GM23248 (cell line): ENCODE results near the gene PDLIM5. TPM values are rescaled to one million over a fixed set of nuclear protein-coding genes. Genes with fewer than 3 reads are reported as not detected.

ENCODE experiments used
- DNase-seq: peaks from one replicate; pipeline ENCODE4 v3.0.0-alpha.2; 2015
- H2AFZ ChIP-seq: fragments of 200-600 bp; sonication (generic); 2 replicates; pipeline ENCODE4 v1.6.1; 2016; ENCODE audit warnings: antibody characterized with exemption
- H3F3A ChIP-seq: fragments of 200-600 bp; sonication (generic); 2 replicates; pipeline ENCODE4 v1.6.1; 2016; ENCODE audit warnings: mild to moderate bottlenecking, antibody characterized with exemption, mixed run types; ENCODE audit not compliant: insufficient read depth
- H3K27ac ChIP-seq: fragments of 200-600 bp; sonication (generic); 2 replicates; pipeline ENCODE4 v1.5.1; 2016; ENCODE audit warnings: mild to moderate bottlenecking
- H3K27me3 ChIP-seq: fragments of 200-600 bp; sonication (generic); replicated peaks from 2 replicates; pipeline ENCODE4 v1.6.1; 2016; ENCODE audit warnings: mild to moderate bottlenecking; ENCODE audit not compliant: insufficient read depth
- H3K36me3 ChIP-seq: fragments of 200-600 bp; sonication (generic); 2 replicates; pipeline ENCODE4 v1.6.1; 2016; ENCODE audit warnings: low read depth, mild to moderate bottlenecking
- H3K4me1 ChIP-seq: fragments of 200-600 bp; sonication (generic); 2 replicates; pipeline ENCODE4 v1.6.1; 2016; ENCODE audit warnings: mild to moderate bottlenecking; ENCODE audit not compliant: insufficient read depth
- H3K4me2 ChIP-seq: fragments of 200-600 bp; sonication (generic); one replicate; pipeline ENCODE4 v1.6.1; 2016; ENCODE audit warnings: mild to moderate bottlenecking; ENCODE audit not compliant: unreplicated experiment
- H3K4me3 ChIP-seq: fragments of 200-600 bp; sonication (generic); 2 replicates; pipeline ENCODE4 v1.5.1; 2016; ENCODE audit warnings: mild to moderate bottlenecking
- H3K79me2 ChIP-seq: fragments of 200-600 bp; sonication (generic); 2 replicates; pipeline ENCODE4 v1.6.1; 2016; ENCODE audit warnings: mild to moderate bottlenecking; ENCODE audit not compliant: insufficient read depth
- H3K9ac ChIP-seq: fragments of 200-600 bp; sonication (generic); 2 replicates; pipeline ENCODE4 v1.6.1; 2016; ENCODE audit warnings: mild to moderate bottlenecking
- H3K9me2 ChIP-seq: fragments of 200-600 bp; sonication (generic); 2 replicates; pipeline ENCODE4 v1.6.1; 2016; ENCODE audit warnings: mixed run types, mild to moderate bottlenecking, moderate library complexity; ENCODE audit not compliant: insufficient read depth
- H3K9me3 ChIP-seq: fragments of 200-600 bp; sonication (generic); one replicate; pipeline ENCODE4 v1.6.1; 2017; ENCODE audit warnings: low read depth
- H4K20me1 ChIP-seq: fragments of 200-600 bp; sonication (generic); 2 replicates; pipeline ENCODE4 v1.6.0; 2016; ENCODE audit not compliant: insufficient read depth
- EZH2 ChIP-seq: fragments of 200-600 bp; sonication (generic); IDR thresholded peaks from 2 replicates; pipeline ENCODE4 v1.6.1; 2018; ENCODE audit warnings: antibody characterized with exemption, mild to moderate bottlenecking; ENCODE audit not compliant: insufficient read depth, poor library complexity, severe bottlenecking
- EZH2phosphoT487 ChIP-seq: fragments of 200-600 bp; sonication (generic); IDR thresholded peaks from 2 replicates; pipeline ENCODE4 v1.6.1; 2018; ENCODE audit warnings: antibody characterized with exemption, moderate library complexity, mild to moderate bottlenecking, low read depth; ENCODE audit not compliant: insufficient read depth
- WGBS, 2 experiments: methylation state at CpG; one replicate each; pipeline ENCODE4 v1.1.6; 2015 to 2017; ENCODE audit warnings: low lambda C conversion rate in 2 of 2, low coverage in 1 of 2; ENCODE audit errors: missing lambda C conversion rate in 2 of 2; 5-methylcytosine and 5-hydroxymethylcytosine counted together
- in situ Hi-C: fragments of 300-500 bp; cut with MboI; formaldehyde crosslinking; loops from 2 replicates; pipeline ENCODE4 v1.15.0; 2020
- polyA plus RNA-seq: library from polyadenylated mRNA; unstranded; fragments of >200 nt; fragmentation: Nextera tagmentation; extraction: Ambion mirVana; gene quantifications from 2 replicates; pipeline ENCODE4 v1.2.1, GENCODE V29; 2016
- total RNA-seq: library from RNA; depleted of rRNA; stranded (reverse); fragments of >200 nt; shearing (Covaris generic); gene quantifications from 2 replicates; pipeline ENCODE4 v1.2.3, GENCODE V29; 2014

The PDLIM5 gene
- total and polyA plus RNA-seq, 2 experiments from 2014 or later: 115 to 149 TPM

GRCh38 chr4:94447754-94448411 is 3.9 kb upstream of the PDLIM5 start:
- 66 to 73% methylated on average over 3 of the region's 3 CpGs for WGBS, 2 experiments
- Histone ChIP-seq H3K36me3 (no peaks in the 10 kb centered on the region), H3K9me3 (no peaks in the 10 kb centered on the region), H3K4me2 (no peak overlapping the region), H3K4me3 (no peak overlapping the region), H3K9me2 (0 out of 2 replicates have a peak, but pooled peaks cover 7% of the 10 kb centered on the region), H3K4me1 (peaks cover 43% of the 10 kb centered on the region), H3K9ac (no peak overlapping the region), H3F3A (peaks cover 26% of the 10 kb centered on the region), H3K27ac (peak overlapping the region; percentile 75), H2AFZ (peak overlapping the region; percentile 75; the same call in 1 of the 2 replicates), H4K20me1 (no peaks in the 10 kb centered on the region), H3K79me2 (peaks cover 17% of the 10 kb centered on the region), H3K27me3 (no peaks in the 10 kb centered on the region)
- in situ Hi-C loops: no loop called here
- peak; percentile 42 for DNase-seq
- TF ChIP-seq EZH2 (no peak), EZH2phosphoT487 (no peak)

GRCh38 chr4:94448815-94449375 is 2.8 kb upstream of the PDLIM5 start:
- 87 to 94% methylated on average over 3 of the region's 3 CpGs for WGBS, 2 experiments
- Histone ChIP-seq H3K4me2 (no peak overlapping the region), H3K9ac (no peak overlapping the region), H3F3A (peaks cover 37% of the 10 kb centered on the region), H3K79me2 (peaks cover 27% of the 10 kb centered on the region), H3K9me3 (no peaks in the 10 kb centered on the region), H3K36me3 (no peaks in the 10 kb centered on the region), H3K4me1 (peaks cover 43% of the 10 kb centered on the region), H3K4me3 (no peak overlapping the region), H2AFZ (no peak overlapping the region), H3K27me3 (no peaks in the 10 kb centered on the region), H3K27ac (no peak overlapping the region), H4K20me1 (no peaks in the 10 kb centered on the region), H3K9me2 (0 out of 2 replicates have a peak, but pooled peaks cover 7% of the 10 kb centered on the region)
- in situ Hi-C loops: no loop called here
- no peak for TF ChIP-seq EZH2
- TF ChIP-seq EZH2phosphoT487: no peak
- no peak for DNase-seq

- peak; percentile 44 for DNase-seq
- H3K27ac ChIP-seq: peak overlapping the region; percentile 86
- peak overlapping the region; percentile 98 for H3K4me3 ChIP-seq
- H4K20me1 ChIP-seq: peaks cover 5% of the 10 kb centered on the region; the same call in 1 of the 2 replicates
- in situ Hi-C loops: no loop called here
- H3K9ac ChIP-seq: peak overlapping the region; percentile 92
- peak overlapping the region; percentile 95 for H3K4me2 ChIP-seq
- H3K36me3 ChIP-seq: peaks cover 9% of the 10 kb centered on the region
- H3K27me3 ChIP-seq: no peaks in the 10 kb centered on the region
- peaks cover 50% of the 10 kb centered on the region for H3F3A ChIP-seq
- no peaks in the 10 kb centered on the region for H3K9me3 ChIP-seq
- H2AFZ ChIP-seq: peak overlapping the region; percentile 95
- 0 out of 2 replicates have a peak, but pooled peaks cover 7% of the 10 kb centered on the region for H3K9me2 ChIP-seq
- peaks cover 45% of the 10 kb centered on the region for H3K4me1 ChIP-seq
- WGBS, 2 experiments: 2 to 3% methylated on average over 16 of the region's 16 CpGs
- peaks cover 48% of the 10 kb centered on the region for H3K79me2 ChIP-seq
- TF ChIP-seq EZH2: no peak
- no peak for TF ChIP-seq EZH2phosphoT487
Observed at GRCh38 chr4:94451051-94451694, 569 bp upstream of the PDLIM5 start.

- WGBS, 2 experiments: 0% methylated on average over 26 of the region's 26 CpGs
- Histone ChIP-seq H3K9ac (peak overlapping the region; percentile 92), H3K36me3 (peaks cover 20% of the 10 kb centered on the region), H3F3A (peaks cover 43% of the 10 kb centered on the region), H2AFZ (peak overlapping the region; percentile 95), H3K4me2 (peak overlapping the region; percentile 98), H3K27ac (peak overlapping the region; percentile 86), H3K9me2 (no peaks in the 10 kb centered on the region), H3K9me3 (no peaks in the 10 kb centered on the region), H3K4me3 (peak overlapping the region; percentile 98), H4K20me1 (peaks cover 5% of the 10 kb centered on the region; the same call in 1 of the 2 replicates), H3K4me1 (peaks cover 43% of the 10 kb centered on the region), H3K79me2 (peaks cover 63% of the 10 kb centered on the region), H3K27me3 (no peaks in the 10 kb centered on the region)
- in situ Hi-C loops: no loop called here
- no peak for TF ChIP-seq EZH2
- no peak for TF ChIP-seq EZH2phosphoT487
- DNase-seq: peak; percentile 93
Observed at GRCh38 chr4:94452476-94453371, 982 bp downstream of the PDLIM5 start.
